DOHH2 (cell line): ENCODE results near the gene LDLRAD4.

Source experiments
- H3F3A ChIP-seq: fragments of 200-600 bp; sonication (generic), shearing (Covaris generic); 2 replicates; pipeline ENCODE4 v1.6.0; 2016; ENCODE audit warnings: antibody characterized with exemption, mild to moderate bottlenecking; ENCODE audit not compliant: control insufficient read depth, insufficient read depth
- H3K27ac ChIP-seq: fragments of 200-600 bp; sonication (generic); 2 replicates; pipeline ENCODE4 v1.5.1; 2014; ENCODE audit warnings: low read depth, mild to moderate bottlenecking, low read length, moderate library complexity
- H3K27me3 ChIP-seq: fragments of 200-600 bp; sonication (generic); 2 replicates; pipeline ENCODE4 v1.6.1; 2014; ENCODE audit warnings: mild to moderate bottlenecking, low read length, mixed read lengths; ENCODE audit not compliant: control insufficient read depth
- H3K36me3 ChIP-seq: fragments of 200-600 bp; sonication (generic); 2 replicates; pipeline ENCODE4 v1.6.1; 2014; ENCODE audit warnings: mild to moderate bottlenecking, low read length, moderate library complexity, mixed read lengths; ENCODE audit not compliant: control insufficient read depth
- H3K4me1 ChIP-seq: fragments of 200-600 bp; sonication (generic); 2 replicates; pipeline ENCODE4 v1.6.1; 2014; ENCODE audit warnings: mild to moderate bottlenecking, low read length, mixed read lengths; ENCODE audit not compliant: control insufficient read depth
- H3K4me2 ChIP-seq: fragments of 200-600 bp; sonication (generic); 2 replicates; pipeline ENCODE4 v1.6.0; 2014; ENCODE audit warnings: mild to moderate bottlenecking, low read length, moderate library complexity
- H3K4me3 ChIP-seq: fragments of 200-600 bp; sonication (generic); 2 replicates; pipeline ENCODE4 v1.5.1; 2014; ENCODE audit warnings: mild to moderate bottlenecking, low read length, mixed read lengths
- H3K79me2 ChIP-seq: fragments of 200-600 bp; sonication (generic); 2 replicates; pipeline ENCODE4 v1.6.1; 2014; ENCODE audit warnings: mild to moderate bottlenecking, low read length, mixed read lengths; ENCODE audit not compliant: control insufficient read depth
- H3K9me2 ChIP-seq: fragments of 200-600 bp; sonication (generic); replicated peaks from 2 replicates; pipeline ENCODE4 v1.6.1; 2014; ENCODE audit warnings: mild to moderate bottlenecking, low read length, mixed read lengths; ENCODE audit not compliant: control insufficient read depth
- H3K9me3 ChIP-seq: fragments of 200-600 bp; sonication (generic); 2 replicates; pipeline ENCODE4 v1.6.1; 2014; ENCODE audit warnings: antibody characterized with exemption, low read length, mixed read lengths; ENCODE audit not compliant: control insufficient read depth, insufficient read depth
- H4K20me1 ChIP-seq: fragments of 200-600 bp; sonication (generic); 2 replicates; pipeline ENCODE4 v1.6.0; 2014; ENCODE audit warnings: low read depth, mild to moderate bottlenecking, antibody characterized with exemption, low read length, moderate library complexity; ENCODE audit not compliant: control insufficient read depth, insufficient read depth
- CTCF ChIP-seq: fragments of 200-600 bp; sonication (generic); IDR thresholded peaks from one replicate; pipeline ENCODE4 v1.5.1; 2014; ENCODE audit warnings: antibody characterized with exemption, mild to moderate bottlenecking, low read depth, low read length; ENCODE audit not compliant: poor library complexity, severe bottlenecking
- EZH2phosphoT487 ChIP-seq: fragments of 200-600 bp; sonication (generic); IDR thresholded peaks from 2 replicates; pipeline ENCODE4 v1.6.1; 2017; ENCODE audit warnings: borderline replicate concordance, mild to moderate bottlenecking, antibody characterized with exemption, low read length, moderate library complexity, mixed read lengths

LDLRAD4 gene

GRCh38 chr18:13471198-13471845 lies 252.8 kb downstream of the LDLRAD4 start:
- H3K9me3 ChIP-seq = no peaks in the 10 kb centered on the region
- no peaks in the 10 kb centered on the region for H4K20me1 ChIP-seq
- no peaks in the 10 kb centered on the region for H3K79me2 ChIP-seq
- no peaks in the 10 kb centered on the region for H3K27me3 ChIP-seq
- TF ChIP-seq CTCF (no peak), EZH2phosphoT487 (no peak)
- no peak overlapping the region for H3K27ac ChIP-seq
- H3K4me2 ChIP-seq = no peak overlapping the region
- H3K4me1 ChIP-seq = no peaks in the 10 kb centered on the region
- H3K9me2 ChIP-seq = no peaks in the 10 kb centered on the region
- no peaks in the 10 kb centered on the region for H3K36me3 ChIP-seq
- H3K4me3 ChIP-seq = no peak overlapping the region
- no peaks in the 10 kb centered on the region for H3F3A ChIP-seq

GRCh38 chr18:13471971-13472628 lies 253.5 kb downstream of the LDLRAD4 start:
- Histone ChIP-seq H3K4me3 (no peak overlapping the region), H4K20me1 (no peaks in the 10 kb centered on the region), H3F3A (no peaks in the 10 kb centered on the region), H3K4me1 (no peaks in the 10 kb centered on the region), H3K27ac (no peak overlapping the region), H3K27me3 (no peaks in the 10 kb centered on the region), H3K9me2 (no peaks in the 10 kb centered on the region), H3K9me3 (no peaks in the 10 kb centered on the region), H3K4me2 (no peak overlapping the region), H3K79me2 (no peaks in the 10 kb centered on the region), H3K36me3 (no peaks in the 10 kb centered on the region)
- TF ChIP-seq EZH2phosphoT487 (no peak), CTCF (no peak)

- no peaks in the 10 kb centered on the region for H3K79me2 ChIP-seq
- TF ChIP-seq CTCF = no peak
- no peak for TF ChIP-seq EZH2phosphoT487
- no peaks in the 10 kb centered on the region for H3K36me3 ChIP-seq
- H3K4me2 ChIP-seq = no peak overlapping the region
- H3K9me3 ChIP-seq = no peaks in the 10 kb centered on the region
- no peaks in the 10 kb centered on the region for H4K20me1 ChIP-seq
- H3F3A ChIP-seq = no peaks in the 10 kb centered on the region
- H3K9me2 ChIP-seq = no peaks in the 10 kb centered on the region
- H3K4me3 ChIP-seq = no peak overlapping the region
- H3K4me1 ChIP-seq = no peaks in the 10 kb centered on the region
- no peaks in the 10 kb centered on the region for H3K27me3 ChIP-seq
- H3K27ac ChIP-seq = no peak overlapping the region
Measured at GRCh38 chr18:13473751-13474150, 255.2 kb downstream of the LDLRAD4 start.
